SK-N-SH treated with all-trans-retinoic acid at 6 μM for 48 hours (cell line): ENCODE measurements around the gene HLF.

ENCODE experiments used
- ATAC-seq: fragments of 200-7000 bp; cut with Tn5 transposase; 3 replicates; pipeline ENCODE4 v1.9.1; 2020; ENCODE audit warnings: mild to moderate bottlenecking, moderate library complexity
- ARNTL ChIP-seq: fragments of 450-650 bp; formaldehyde crosslinking; IDR thresholded peaks from 2 replicates; pipeline ENCODE4 v1.5.0; 2020; ENCODE audit warnings: low read depth, mild to moderate bottlenecking, moderate library complexity, borderline replicate concordance
- BACH2 ChIP-seq: fragments of 250-450 bp; sonication (Bioruptor Pico); IDR thresholded peaks from 2 replicates; pipeline ENCODE4 v1.9.0; 2021; ENCODE audit warnings: mild to moderate bottlenecking, borderline replicate concordance
- CSDC2 ChIP-seq: fragments of 250-450 bp; sonication (Bioruptor Pico); IDR thresholded peaks from 2 replicates; pipeline ENCODE4 v1.5.0; 2020; ENCODE audit warnings: mild to moderate bottlenecking, moderate library complexity
- ESRRG ChIP-seq: fragments of 250-450 bp; sonication (Bioruptor Pico); IDR thresholded peaks from 2 replicates; pipeline ENCODE4 v1.6.1; 2021; ENCODE audit warnings: mild to moderate bottlenecking
- GLIS3 ChIP-seq: fragments of 250-450 bp; sonication (Bioruptor Pico); IDR thresholded peaks from 2 replicates; pipeline ENCODE4 v1.5.0; 2020; ENCODE audit warnings: mild to moderate bottlenecking, moderate library complexity
- ISL1 ChIP-seq: fragments of 250-450 bp; sonication (Bioruptor Pico); IDR thresholded peaks from 2 replicates; pipeline ENCODE4 v2.1.2; 2022; ENCODE audit warnings: mild to moderate bottlenecking, moderate library complexity
- OSR1 ChIP-seq: fragments of 250-450 bp; sonication (Bioruptor Pico); IDR thresholded peaks from 2 replicates; pipeline ENCODE4 v1.8.0; 2022; ENCODE audit warnings: moderate library complexity, mild to moderate bottlenecking, inconsistent platforms
- PPARA ChIP-seq: fragments of 250-450 bp; sonication (Bioruptor Pico); IDR thresholded peaks from 2 replicates; pipeline ENCODE4 v1.5.0; 2020; ENCODE audit warnings: mild to moderate bottlenecking, borderline replicate concordance
- RARB ChIP-seq: fragments of 250-450 bp; sonication (Bioruptor Pico); IDR thresholded peaks from 2 replicates; pipeline ENCODE4 v1.8.0; 2021; ENCODE audit warnings: mild to moderate bottlenecking, moderate library complexity
- SNAI2 ChIP-seq: fragments of 250-450 bp; sonication (Bioruptor Pico); IDR thresholded peaks from 2 replicates; pipeline ENCODE4 v1.5.0; 2020; ENCODE audit warnings: mild to moderate bottlenecking, moderate library complexity
- TCF4 ChIP-seq: fragments of 250-450 bp; sonication (Bioruptor Pico); IDR thresholded peaks from 2 replicates; pipeline ENCODE4 v1.8.0; 2021; ENCODE audit warnings: mild to moderate bottlenecking, moderate library complexity, borderline replicate concordance
- TOX ChIP-seq: fragments of 250-450 bp; sonication (Bioruptor Pico); IDR thresholded peaks from 2 replicates; pipeline ENCODE4 v1.8.0; 2021; ENCODE audit warnings: mild to moderate bottlenecking, moderate library complexity, borderline replicate concordance
- ZC3H10 ChIP-seq: fragments of 250-450 bp; sonication (Bioruptor Pico); IDR thresholded peaks from 2 replicates; pipeline ENCODE4 v1.5.1; 2021; ENCODE audit warnings: mild to moderate bottlenecking, moderate library complexity
- ZFP3 ChIP-seq: fragments of 250-450 bp; sonication (Bioruptor Pico); IDR thresholded peaks from 2 replicates; pipeline ENCODE4 v1.5.0; 2020; ENCODE audit warnings: mild to moderate bottlenecking, moderate library complexity
- ZFP30 ChIP-seq: fragments of 450-650 bp; formaldehyde crosslinking; IDR thresholded peaks from 2 replicates; pipeline ENCODE4 v1.5.0; 2022; ENCODE audit warnings: mild to moderate bottlenecking, moderate library complexity
- ZNF565 ChIP-seq: fragments of 450-650 bp; formaldehyde crosslinking; conservative IDR thresholded peaks from 2 replicates; pipeline ENCODE4 v1.5.0; 2020; ENCODE audit warnings: low read depth, mild to moderate bottlenecking, moderate library complexity
- ZNF70 ChIP-seq: fragments of 450-650 bp; formaldehyde crosslinking; IDR thresholded peaks from 2 replicates; pipeline ENCODE4 v1.5.0; 2020; ENCODE audit warnings: mild to moderate bottlenecking, moderate library complexity
- ZNF8 ChIP-seq: fragments of 450-650 bp; formaldehyde crosslinking; IDR thresholded peaks from 2 replicates; pipeline ENCODE4 v1.5.0; 2020; ENCODE audit warnings: mild to moderate bottlenecking, moderate library complexity
- TF ChIP-seq, protein P1 (sequence below): fragments of 250-450 bp; sonication (Bioruptor Pico); IDR thresholded peaks from 2 replicates; pipeline ENCODE4 v1.5.1; 2020; ENCODE audit warnings: low read depth, mild to moderate bottlenecking, moderate library complexity
- TF ChIP-seq, protein P2 (sequence below): fragments of 250-450 bp; sonication (Bioruptor Pico); IDR thresholded peaks from 2 replicates; pipeline ENCODE4 v1.5.0; 2020; ENCODE audit warnings: mild to moderate bottlenecking, moderate library complexity
- TF ChIP-seq, protein P3 (sequence below): fragments of 250-450 bp; sonication (Bioruptor Pico); IDR thresholded peaks from 2 replicates; pipeline ENCODE4 v1.5.1; 2021; ENCODE audit warnings: mild to moderate bottlenecking, moderate library complexity
- TF ChIP-seq, protein P4 (sequence below): fragments of 250-450 bp; sonication (Bioruptor Pico); IDR thresholded peaks from 2 replicates; pipeline ENCODE4 v1.8.0; 2020; ENCODE audit warnings: mild to moderate bottlenecking, moderate library complexity, borderline replicate concordance

Gene HLF

DNA sequence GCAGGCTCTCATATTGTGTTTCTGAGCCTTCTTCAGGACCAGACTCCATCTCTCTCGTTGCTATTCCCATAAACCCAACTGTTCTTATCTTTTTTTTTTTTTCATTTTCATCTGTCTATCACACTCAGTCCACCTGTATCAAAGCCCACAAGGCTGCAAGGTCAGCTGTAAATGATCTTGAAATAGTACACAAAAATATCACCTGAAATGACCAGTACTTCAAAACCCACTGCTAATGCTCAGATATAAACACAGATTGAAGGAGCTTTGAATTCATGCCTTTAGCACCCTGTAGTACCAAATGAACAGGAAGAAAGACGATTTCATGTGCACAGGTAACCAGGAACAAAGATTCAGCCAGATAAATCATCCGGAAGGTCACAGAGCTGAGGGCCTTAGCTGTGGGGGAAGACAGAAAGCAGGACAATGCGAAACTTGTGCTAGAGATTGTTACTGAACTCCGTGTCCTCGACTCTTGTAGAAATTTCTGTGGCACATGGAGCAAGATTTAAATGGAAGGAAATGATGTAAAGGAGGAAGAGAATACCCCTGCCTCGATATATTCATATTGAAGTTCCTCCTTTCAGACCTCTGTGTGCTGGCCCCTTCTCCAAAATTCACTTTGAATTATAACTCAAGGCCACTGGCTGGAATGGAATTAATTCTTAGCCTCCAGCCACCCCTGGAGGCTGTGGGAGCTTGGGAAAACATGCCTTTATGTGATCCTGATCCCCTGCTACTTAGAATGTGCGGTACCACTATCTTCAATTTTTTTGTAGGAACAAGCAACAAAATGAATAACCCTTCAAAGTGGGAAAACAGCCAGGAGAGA is 4.1 kb downstream of the HLF start:
- ATAC-seq = no peak
- no peak for TF ChIP-seq ZNF565 (CRISPR knock-in tag)
- no peak for TF ChIP-seq ZFP30 (CRISPR knock-in tag)
- no peak for TF ChIP-seq CSDC2 (CRISPR knock-in tag)
- TF ChIP-seq ZC3H10 (CRISPR knock-in tag) = no peak
- TF ChIP-seq ZNF8 = no peak
- no peak for TF ChIP-seq TCF4 (CRISPR knock-in tag)
- no peak for TF ChIP-seq BACH2 (CRISPR knock-in tag)
- TF ChIP-seq, protein P1, sequence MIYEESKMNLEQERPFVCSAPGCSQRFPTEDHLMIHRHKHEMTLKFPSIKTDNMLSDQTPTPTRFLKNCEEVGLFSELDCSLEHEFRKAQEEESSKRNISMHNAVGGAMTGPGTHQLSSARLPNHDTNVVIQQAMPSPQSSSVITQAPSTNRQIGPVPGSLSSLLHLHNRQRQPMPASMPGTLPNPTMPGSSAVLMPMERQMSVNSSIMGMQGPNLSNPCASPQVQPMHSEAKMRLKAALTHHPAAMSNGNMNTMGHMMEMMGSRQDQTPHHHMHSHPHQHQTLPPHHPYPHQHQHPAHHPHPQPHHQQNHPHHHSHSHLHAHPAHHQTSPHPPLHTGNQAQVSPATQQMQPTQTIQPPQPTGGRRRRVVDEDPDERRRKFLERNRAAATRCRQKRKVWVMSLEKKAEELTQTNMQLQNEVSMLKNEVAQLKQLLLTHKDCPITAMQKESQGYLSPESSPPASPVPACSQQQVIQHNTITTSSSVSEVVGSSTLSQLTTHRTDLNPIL (CRISPR knock-in tag) = no peak
- TF ChIP-seq PPARA = no peak
- TF ChIP-seq, protein P2, sequence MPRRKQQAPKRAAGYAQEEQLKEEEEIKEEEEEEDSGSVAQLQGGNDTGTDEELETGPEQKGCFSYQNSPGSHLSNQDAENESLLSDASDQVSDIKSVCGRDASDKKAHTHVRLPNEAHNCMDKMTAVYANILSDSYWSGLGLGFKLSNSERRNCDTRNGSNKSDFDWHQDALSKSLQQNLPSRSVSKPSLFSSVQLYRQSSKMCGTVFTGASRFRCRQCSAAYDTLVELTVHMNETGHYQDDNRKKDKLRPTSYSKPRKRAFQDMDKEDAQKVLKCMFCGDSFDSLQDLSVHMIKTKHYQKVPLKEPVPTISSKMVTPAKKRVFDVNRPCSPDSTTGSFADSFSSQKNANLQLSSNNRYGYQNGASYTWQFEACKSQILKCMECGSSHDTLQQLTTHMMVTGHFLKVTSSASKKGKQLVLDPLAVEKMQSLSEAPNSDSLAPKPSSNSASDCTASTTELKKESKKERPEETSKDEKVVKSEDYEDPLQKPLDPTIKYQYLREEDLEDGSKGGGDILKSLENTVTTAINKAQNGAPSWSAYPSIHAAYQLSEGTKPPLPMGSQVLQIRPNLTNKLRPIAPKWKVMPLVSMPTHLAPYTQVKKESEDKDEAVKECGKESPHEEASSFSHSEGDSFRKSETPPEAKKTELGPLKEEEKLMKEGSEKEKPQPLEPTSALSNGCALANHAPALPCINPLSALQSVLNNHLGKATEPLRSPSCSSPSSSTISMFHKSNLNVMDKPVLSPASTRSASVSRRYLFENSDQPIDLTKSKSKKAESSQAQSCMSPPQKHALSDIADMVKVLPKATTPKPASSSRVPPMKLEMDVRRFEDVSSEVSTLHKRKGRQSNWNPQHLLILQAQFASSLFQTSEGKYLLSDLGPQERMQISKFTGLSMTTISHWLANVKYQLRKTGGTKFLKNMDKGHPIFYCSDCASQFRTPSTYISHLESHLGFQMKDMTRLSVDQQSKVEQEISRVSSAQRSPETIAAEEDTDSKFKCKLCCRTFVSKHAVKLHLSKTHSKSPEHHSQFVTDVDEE = no peak
- no peak for TF ChIP-seq GLIS3 (CRISPR knock-in tag)
- TF ChIP-seq ZNF70 (CRISPR knock-in tag) = no peak
- TF ChIP-seq TOX (CRISPR knock-in tag) = no peak
- no peak for TF ChIP-seq ISL1
- no peak for TF ChIP-seq RARB
- no peak for TF ChIP-seq OSR1 (CRISPR knock-in tag)
- TF ChIP-seq, protein P3, sequence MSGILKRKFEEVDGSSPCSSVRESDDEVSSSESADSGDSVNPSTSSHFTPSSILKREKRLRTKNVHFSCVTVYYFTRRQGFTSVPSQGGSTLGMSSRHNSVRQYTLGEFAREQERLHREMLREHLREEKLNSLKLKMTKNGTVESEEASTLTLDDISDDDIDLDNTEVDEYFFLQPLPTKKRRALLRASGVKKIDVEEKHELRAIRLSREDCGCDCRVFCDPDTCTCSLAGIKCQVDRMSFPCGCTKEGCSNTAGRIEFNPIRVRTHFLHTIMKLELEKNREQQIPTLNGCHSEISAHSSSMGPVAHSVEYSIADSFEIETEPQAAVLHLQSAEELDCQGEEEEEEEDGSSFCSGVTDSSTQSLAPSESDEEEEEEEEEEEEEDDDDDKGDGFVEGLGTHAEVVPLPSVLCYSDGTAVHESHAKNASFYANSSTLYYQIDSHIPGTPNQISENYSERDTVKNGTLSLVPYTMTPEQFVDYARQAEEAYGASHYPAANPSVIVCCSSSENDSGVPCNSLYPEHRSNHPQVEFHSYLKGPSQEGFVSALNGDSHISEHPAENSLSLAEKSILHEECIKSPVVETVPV = no peak
- TF ChIP-seq, protein P4, sequence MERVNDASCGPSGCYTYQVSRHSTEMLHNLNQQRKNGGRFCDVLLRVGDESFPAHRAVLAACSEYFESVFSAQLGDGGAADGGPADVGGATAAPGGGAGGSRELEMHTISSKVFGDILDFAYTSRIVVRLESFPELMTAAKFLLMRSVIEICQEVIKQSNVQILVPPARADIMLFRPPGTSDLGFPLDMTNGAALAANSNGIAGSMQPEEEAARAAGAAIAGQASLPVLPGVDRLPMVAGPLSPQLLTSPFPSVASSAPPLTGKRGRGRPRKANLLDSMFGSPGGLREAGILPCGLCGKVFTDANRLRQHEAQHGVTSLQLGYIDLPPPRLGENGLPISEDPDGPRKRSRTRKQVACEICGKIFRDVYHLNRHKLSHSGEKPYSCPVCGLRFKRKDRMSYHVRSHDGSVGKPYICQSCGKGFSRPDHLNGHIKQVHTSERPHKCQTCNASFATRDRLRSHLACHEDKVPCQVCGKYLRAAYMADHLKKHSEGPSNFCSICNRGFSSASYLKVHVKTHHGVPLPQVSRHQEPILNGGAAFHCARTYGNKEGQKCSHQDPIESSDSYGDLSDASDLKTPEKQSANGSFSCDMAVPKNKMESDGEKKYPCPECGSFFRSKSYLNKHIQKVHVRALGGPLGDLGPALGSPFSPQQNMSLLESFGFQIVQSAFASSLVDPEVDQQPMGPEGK (CRISPR knock-in tag) = no peak
- TF ChIP-seq ZFP3 (CRISPR knock-in tag) = no peak
- no peak for TF ChIP-seq ARNTL (CRISPR knock-in tag)

DNA sequence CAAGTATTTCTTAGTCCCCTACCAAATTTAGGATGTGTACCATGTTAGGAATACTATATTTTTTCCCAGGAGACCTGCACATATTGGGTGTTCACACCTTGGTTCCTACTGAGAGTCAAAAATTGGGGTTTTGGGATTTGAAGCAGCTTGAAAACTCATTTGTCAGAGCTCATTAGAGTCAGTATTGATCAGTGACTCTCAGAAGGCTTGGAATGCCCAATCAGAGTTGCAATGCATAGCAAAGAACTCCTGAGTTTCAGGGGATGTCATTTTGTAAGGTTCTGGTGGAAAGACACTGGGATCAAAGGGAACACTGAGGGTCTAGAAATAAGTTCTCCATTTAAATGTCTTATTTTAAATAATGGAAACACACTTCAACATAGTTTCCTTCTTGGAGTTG is 5.1 kb downstream of the HLF start:
- ATAC-seq = no peak
- TF ChIP-seq BACH2 (CRISPR knock-in tag) (no peak), ISL1 (no peak), PPARA (no peak), ZNF70 (CRISPR knock-in tag) (no peak), GLIS3 (CRISPR knock-in tag) (no peak), TOX (CRISPR knock-in tag) (no peak), ZFP30 (CRISPR knock-in tag) (no peak), ESRRG (CRISPR knock-in tag) (no peak), ZNF565 (CRISPR knock-in tag) (no peak), SNAI2 (CRISPR knock-in tag) (no peak), TCF4 (CRISPR knock-in tag) (no peak), ARNTL (CRISPR knock-in tag) (no peak), OSR1 (CRISPR knock-in tag) (no peak), ZC3H10 (CRISPR knock-in tag) (no peak)
- TF ChIP-seq, protein P1 (CRISPR knock-in tag) = no peak
- TF ChIP-seq, protein P4 (CRISPR knock-in tag) = no peak
- TF ChIP-seq, protein P2 = no peak
